GM21576 (cell line): Measurements from ENCODE around the gene IL36RN.

Source experiments
- ATAC-seq: cut with Tn5 transposase; IDR thresholded peaks from one replicate; pipeline ENCODE4 v1.9.1; 2021; ENCODE audit warnings: mild to moderate bottlenecking, moderate library complexity; ENCODE audit not compliant: unreplicated experiment

The IL36RN gene

DNA sequence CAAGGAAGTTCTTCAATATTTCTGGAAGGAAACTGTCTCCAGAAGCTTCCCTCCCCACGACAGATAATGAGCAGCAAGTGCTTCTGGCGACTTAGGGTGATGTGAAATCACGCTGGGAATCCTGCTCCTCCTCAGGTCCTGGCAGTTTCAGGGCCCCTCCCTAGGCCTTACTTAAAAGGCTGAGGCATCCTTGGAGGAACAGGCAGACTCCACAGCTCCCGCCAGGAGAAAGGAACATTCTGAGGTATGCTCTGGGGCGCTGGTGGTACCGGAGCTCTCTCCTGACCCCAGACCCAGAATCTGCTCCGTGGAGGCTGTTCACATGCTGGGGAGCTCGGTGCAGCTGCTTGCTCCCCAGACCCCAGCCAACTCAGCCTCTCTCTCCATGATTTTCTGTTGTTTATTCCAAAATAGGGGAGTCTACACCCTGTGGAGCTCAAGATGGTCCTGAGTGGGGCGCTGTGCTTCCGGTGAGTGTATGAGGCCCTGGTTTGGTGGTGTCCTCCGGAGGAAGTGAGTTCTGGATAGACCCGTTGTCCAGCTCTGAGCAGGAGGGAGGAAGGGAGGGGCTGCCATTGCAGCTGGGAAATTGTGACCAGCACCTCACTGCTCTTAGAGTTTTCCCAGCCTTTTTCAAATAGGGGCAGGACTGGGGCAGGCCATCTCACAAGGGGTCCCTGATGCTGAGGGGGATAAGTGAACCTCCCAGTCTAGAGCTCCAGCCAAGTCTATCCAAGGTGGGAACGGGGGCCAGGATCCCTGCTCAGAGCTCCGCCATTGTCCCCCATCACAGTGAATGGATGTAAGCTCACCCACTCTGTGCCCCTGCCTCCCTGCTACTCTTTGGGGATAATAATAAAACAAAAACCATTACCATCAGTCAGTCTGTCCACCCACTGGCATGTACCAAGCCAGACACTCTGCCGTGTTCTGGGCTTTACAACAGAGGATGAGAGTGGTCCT is at the start of gene IL36RN:
TSS of gene IL36RN (plus strand) at position 201 of the 963 bp plus-strand sequence. CDS start at position 442, 241 bp downstream.
- ATAC-seq: no peak

DNA sequence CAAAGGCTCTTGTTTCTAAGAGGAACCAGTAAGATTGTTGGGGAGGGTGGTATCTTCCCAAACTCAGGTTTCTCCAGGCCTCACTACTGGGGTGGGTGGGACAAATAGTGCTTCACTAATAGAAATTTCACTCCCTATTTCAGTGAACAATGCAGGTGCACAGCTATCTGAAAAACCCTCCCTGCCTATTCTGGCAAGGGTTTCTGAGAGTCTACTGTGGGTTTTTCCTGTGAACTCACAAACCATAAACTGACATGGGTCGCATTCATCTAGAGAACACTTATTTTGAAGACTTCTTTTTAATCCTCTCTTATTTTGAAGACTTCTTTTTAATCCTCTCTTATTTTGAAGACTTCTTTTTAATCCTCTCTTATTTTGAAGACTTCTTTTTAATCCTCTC is 49.4 kb upstream of the IL36RN start:
- ATAC-seq: no peak

DNA sequence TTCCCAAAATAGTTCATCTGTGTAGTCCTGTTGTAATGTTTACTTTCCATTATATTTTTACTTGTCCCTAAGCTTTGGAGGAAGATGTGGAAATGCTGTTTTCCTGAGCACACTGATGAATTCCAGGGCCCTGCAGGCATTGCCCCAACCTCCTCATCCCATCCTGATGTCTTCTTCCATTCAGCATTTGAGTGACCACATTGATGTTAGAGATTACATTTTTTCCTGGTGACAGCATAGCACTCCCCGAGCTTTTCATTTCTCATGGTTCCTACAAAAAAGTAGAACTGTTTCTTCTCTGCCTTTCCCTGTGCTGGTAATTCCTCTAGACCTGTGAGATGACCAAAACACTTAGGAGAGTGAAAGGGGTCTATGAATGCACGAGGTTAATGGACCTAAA is 48.9 kb upstream of the IL36RN start:
- ATAC-seq: no peak

DNA sequence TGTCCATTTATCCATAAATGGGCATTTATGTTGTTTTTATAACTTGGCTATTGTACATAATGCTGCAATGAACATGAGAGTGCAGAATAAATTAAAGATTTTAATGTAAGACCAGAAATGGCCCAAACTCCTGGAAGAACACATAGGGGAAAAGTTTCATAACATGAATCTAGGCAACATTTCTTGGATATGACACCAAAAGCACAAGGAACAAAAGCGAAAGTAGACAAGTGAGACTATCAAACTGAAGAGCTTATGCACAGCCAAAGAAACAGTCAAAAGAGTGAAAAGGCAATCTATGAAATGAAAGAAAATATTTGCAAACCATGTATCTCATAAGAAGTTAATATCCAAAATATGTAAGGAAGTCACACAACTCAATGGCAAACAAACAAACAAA is 47.9 kb upstream of the IL36RN start:
- ATAC-seq: no peak

DNA sequence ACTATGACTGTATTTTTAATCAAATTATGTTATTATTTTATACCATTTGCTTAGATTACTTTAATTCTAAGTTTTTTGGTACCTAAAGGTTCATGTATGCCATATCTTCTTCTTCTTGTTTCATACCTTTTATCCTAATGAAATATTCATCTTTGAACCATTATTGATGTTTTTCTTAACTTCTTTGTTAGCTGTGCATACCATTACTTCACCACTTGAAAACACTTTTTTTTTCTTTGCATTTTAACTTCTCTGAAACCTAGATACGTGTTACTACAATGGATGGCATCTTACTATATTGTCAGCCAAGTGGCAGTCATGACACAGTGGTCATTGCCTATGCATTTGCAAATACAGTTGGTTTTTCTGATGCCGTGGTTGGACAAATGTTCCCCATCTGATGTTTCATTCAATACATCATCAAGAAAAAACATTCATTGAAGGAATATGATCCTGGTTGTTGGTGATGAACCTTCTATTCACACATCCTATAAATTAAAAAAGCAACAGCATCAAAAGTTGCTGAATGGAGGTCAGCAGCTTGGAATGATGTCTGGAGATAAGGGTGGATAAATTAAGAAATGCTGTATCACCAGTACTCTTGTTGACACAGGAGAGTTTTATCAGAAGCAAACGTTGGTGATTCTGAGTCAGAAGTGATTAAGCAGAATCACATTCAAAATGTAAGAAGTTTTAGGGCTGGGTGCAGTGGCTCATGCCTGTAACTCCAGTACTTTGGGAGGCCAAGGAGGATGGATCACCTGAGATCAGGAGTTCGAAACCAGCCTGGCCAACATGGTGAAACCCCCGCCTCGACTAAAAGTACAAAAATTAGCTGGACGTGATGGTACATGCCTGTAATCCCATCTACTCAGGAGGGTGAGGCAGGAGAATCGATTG is 46.3 kb upstream of the IL36RN start:
- no peak for ATAC-seq

DNA sequence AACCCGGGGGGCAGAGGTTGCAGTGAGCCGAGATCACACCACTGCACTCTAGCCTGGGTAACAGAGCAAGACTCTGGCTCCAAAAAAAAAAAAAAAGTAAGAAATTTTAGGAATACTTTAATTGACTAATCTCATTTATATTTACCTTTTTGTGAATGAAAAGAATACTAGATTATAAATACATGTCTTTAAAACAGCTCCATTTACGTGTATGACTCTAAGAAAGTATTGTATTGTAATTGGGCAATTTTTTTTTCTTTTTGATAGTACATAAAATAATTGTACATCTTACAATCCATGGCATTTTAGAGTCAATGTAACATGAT is 45.7 kb upstream of the IL36RN start:
- ATAC-seq: no peak

DNA sequence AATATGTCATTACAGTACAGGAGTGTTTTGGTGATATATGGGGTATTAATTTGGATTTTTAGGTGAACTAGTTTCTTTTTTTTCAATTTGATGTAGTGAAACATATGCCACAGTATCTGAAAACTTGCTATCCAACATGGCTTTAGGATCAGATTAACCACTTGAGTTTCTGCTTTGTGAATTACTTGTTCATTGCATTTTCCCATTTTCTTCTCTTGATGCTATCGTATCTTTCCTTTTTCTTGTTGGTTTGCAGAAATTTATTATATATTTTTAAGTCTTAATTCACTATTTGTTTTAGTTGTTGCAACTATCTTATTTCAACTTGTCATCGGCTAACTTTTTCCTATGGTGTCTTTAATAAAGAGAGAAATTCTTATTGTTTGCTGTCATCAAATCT is 44.9 kb upstream of the IL36RN start:
- no peak for ATAC-seq

DNA sequence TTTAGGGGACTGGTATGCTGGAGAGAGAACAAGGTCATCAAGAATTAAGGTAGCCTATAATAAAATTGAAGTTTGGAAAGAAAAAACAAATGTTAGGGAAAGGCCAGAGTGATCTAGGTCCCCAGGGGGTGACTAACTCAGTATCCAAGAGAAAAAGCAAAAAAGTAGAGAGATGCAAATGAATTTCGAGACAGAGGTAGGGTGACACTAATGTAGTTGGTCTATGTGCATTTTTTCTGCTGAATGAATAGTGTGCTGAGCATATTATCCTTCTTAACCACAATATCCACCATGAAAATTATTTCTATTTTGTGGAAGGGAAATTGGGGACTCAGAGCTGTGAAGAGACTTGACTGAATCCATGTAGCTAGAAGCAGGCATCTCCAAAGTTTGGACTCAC is 44.0 kb upstream of the IL36RN start:
- ATAC-seq: no peak

DNA sequence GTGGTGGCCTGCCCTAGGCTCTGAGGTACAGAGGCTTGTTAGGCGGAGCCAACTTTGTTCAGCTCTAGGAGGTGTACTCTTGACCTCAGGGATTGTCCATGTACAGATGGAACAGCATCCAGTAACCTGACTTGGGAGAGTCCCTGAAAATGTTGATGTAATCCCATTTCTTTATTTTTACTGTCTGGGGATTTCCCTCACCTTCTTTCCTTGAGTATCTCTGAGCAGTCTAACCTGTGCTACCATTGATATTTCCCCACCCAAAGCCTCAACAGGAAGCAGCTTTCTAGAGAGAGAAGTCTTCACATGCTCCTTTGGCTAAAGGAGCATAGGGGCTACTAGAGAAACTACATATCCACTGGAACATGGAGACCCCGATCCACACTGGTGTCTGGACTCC is 43.3 kb upstream of the IL36RN start:
- ATAC-seq: no peak

DNA sequence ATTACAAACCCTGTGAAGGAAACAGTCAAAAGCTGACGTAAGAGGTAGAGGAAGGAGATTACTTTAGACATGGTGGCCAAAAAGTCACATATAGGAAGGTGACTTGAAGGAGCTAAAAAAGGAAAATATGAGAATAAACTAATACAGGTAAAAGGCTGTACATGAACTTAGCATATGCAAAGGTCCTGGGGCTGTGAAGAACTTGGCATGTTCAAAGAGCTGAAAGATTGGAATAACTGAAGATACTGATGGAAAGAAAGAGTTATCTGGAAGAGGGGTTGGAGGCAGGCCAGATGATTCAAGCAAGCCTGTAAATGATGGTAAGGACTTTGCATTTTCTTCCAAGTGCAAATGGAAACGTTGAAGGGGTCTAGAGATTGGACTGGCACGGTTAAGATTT is 40.5 kb upstream of the IL36RN start:
- ATAC-seq: no peak

DNA sequence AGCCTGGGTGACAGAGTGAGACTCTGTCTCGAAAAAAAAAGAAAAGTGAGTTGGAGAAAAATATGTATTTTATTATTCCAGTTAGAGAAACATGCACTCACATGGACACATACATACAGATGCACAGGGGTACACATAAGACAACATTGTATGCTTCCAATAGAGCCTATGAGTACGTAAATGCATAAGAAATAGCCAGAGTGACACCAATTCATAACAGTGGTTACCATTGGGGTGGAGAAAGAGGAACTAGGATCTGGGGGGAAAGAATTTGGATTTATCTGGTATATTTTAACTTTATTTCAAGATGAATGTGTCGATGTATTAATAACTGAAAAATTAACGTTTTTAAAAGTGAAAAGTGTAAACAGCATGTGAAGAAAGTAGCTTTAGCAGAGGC is 37.7 kb upstream of the IL36RN start:
- no peak for ATAC-seq

DNA sequence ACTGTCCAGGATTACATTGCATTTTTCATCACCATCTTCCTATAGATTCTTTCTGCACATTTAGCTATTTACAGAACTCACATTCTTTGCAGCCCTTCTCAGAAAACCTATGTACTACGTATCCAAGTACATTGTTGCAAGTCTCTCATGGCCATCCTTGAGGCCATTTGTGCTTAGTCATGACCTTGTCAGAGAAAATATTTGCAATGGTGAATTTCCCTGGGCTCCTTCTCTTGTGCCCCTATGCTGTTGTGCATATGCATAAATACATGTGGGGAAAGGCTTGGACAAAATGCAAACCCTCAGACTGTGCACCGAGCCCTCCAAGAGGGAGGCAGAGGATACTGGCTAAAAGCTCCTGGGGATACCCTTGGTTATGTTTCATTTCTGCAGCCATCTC is 34.2 kb upstream of the IL36RN start:
- no peak for ATAC-seq

DNA sequence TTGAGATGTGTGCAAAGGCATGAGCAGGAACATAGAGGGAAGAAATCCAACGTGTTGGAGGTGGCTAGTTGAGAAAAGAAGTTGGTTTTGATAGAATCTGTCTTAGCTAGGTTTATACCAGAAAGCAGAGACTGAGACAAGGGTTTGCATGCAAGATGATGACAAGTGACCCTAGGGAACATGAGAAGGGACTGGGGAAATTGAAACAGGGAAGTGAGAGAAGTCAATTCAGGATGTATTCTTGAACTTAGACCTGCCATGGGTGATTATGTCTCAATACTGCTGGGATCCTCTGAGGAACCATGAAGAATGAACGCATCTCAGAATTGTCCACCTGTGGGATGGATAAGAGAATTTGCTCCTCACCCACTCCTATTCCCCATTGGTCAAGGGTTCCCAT is 33.3 kb upstream of the IL36RN start:
- no peak for ATAC-seq

DNA sequence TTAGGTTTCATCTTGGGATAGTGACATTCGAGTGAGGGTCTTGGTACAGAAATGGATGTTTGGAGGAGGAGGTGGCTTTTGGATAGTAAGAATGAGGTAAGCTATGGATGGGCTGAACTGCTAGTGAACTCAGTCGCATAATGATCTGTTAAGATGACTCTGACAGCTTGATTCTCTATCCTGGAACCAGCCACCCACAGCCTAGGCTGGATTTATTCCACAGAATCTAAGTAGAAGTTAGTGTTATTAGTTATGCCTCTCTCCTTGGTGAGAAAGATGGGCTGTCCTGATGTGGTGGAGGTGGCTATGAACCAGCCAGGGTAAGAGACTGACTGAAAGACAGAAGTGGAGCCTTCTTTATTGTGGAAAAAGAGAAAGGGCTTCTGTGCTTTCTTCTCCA is 31.3 kb upstream of the IL36RN start:
- no peak for ATAC-seq

DNA sequence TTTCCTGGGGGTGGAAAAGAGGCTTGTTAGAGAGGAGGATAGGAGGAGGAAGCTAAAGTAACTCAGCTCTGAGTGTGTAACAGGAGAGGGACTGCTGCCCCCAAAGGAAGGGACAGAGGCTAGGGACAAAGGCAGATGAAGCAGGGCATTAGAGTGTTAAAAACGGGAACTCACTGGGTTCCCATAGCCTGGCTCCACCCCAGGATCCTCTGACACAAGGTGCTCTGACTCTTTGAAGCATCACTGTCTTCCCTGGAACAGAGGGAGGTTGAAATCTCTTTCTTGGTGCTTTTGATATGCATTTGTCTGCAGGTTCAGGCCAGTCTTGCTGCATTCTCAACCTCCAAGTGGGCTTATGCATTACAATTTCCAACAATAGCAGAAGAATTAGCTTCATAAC is 30.9 kb upstream of the IL36RN start:
- ATAC-seq: no peak

DNA sequence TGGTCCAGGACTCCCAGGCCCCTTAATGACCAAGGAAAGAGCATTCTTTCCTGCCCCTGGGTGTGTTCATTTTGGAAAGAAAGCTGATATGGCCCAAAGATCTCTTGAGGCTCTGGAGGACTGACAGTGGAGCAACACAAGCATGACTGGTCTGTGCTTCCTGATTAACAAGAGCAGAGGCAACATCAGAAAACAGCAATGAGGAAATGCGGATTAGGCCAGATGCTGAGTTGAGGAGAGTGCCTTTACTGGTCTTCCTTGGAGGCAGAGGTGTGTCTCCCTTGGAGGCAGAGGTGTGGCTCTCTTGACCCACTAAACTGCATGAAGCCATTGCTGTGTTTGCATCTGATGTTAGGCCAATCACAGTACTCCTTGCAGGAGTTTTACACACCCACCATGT is 26.3 kb upstream of the IL36RN start:
- ATAC-seq: no peak

DNA sequence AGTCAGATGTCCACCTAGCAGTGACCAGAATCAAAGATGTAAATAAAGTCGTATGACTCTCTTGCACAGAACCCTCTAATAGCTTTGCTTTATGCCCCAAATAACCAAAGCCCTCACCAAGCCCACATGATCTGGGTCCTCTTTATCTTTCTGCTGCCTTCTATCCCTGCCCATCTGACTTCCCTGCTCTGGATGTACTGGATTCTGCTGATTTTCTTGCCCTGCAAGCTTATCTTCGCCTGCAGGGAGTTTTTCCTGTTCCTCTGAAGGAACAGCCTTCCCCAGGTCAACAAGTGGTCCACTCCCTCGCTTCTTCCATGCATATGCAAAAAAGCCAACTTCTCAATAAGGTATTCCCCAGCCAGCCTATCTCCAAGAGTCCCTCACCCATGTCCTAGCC is 25.0 kb upstream of the IL36RN start:
- no peak for ATAC-seq

DNA sequence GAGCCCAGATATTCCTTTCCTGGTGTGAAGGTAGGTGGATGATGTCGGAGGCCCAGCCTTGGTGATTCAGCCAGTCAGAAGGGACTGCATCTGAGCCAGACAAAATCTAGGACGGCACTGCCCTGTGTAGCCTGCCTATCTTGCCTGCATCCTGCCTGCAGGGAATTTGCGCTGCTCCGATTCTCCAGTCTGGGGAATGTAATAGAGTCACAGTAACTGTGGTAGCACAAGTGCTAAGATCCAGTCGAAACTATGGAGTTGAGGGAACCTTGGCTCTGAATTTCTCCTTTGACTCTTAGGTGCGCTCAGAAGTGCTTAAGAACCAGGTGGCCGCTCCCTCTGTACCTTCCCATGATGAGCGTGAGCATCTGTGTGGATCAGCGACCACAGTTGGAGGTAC is 22.2 kb upstream of the IL36RN start:
- no peak for ATAC-seq

DNA sequence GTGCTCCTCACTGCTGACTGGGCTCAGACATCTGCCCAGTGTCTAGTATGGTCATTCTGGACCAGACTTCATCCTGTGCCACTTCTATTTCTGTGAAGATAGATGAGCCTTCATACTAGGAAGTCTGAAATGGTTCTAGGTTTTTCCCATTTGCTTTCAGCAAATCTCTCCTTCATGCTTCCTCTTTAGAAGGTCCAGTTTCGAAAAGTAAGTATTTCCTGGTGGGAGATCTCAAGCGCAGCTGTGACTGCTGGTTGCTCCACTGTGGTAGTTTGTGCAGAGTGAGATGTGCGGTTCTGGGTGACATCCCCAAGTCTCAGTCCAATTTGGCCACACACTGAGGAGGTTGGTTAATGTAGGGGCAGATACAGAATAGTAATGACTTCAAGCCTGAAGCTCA is 20.7 kb upstream of the IL36RN start:
- ATAC-seq: no peak

DNA sequence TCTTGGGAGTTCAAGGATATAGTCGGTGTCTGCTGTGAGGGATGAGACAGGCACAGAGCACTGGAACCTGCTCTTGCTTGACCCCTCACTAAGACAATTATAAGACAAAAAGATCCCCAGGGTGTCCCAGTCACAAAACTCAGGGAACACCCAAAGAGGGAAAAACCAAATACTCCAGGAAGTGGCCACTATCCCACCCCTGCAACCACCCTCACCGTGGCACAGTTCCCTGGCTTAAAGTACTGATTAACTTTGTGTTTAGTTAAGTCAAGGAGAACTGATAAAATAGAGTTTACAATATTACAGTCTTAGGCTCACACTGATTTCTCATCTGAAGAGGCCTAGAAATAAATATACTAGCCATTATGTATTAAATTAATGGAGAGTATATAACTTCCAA is 19.8 kb upstream of the IL36RN start:
- no peak for ATAC-seq

DNA sequence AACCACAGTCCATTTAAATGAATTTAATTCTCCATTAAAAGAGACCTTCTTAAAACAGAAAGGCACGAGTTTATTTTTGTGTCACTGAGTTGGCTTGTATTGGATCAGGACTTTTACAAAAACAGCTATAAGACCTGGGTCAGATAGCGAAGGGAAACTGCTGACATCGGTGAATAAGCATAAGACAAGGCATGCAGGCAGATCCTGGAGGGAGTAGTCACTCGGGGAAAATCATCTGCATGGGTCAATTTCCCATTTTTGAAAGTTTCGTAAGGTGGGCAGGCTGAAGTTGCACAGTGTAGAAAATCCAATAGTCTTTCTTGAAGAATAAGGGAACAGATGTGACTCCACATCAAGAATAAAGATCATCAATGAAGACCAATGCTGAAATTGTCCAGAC is 19.3 kb upstream of the IL36RN start:
- ATAC-seq: no peak

DNA sequence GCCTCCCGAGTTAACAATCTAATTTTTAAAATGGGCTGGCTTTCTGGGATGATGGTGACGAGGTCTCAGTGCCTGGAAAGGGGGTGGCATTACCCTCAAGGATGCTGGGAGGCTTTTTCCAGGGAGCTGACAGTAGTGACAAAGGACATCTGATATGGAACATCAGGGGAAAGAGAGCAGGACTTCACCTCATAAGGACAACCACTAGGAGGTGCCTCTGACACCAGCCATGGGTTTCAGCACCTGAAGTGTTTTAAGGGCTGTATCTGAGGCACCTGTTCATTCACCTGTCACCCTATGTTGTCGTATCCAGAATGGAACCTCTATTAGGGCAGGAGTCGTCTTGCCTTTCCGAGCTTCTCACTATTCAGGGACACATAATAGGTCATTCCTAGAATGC is 17.1 kb upstream of the IL36RN start:
- ATAC-seq: no peak
